Activated CD4-positive, alpha-beta T cell treated with anti-CD3 and anti-CD28 coated beads for 36 hours (primary cell): ENCODE results near the gene SPTBN4. TPM values are rescaled to one million over a fixed set of nuclear protein-coding genes. Genes with fewer than 3 reads are reported as not detected.

Source experiments
- ATAC-seq: fragments of 200-7000 bp; cut with Tn5 transposase; one replicate; pipeline ENCODE4 v1.10.0; 2021; ENCODE audit warnings: mild to moderate bottlenecking, moderate library complexity
- CTCF ChIA-PET: fragments of 350-600 bp; sonication (Branson Sonifier 250); formaldehyde crosslinking; loops from one replicate; lab custom pipeline; 2021; ENCODE audit warnings: antibody characterized with exemption; lab: Charles Lee
- POLR2A ChIA-PET: fragments of 350-600 bp; sonication (Branson Sonifier 250); formaldehyde crosslinking; loops from one replicate; lab custom pipeline; 2021; ENCODE audit warnings: antibody characterized with exemption, inconsistent platforms; lab: Charles Lee
- DNase-seq: peaks from one replicate; pipeline ENCODE4 v3.0.0-alpha.2; 2020
- H3K27ac Mint-ChIP-seq: one replicate; pipeline ENCODE4 v1.8.0; 2021; ENCODE audit warnings: mixed read lengths
- H3K27me3 Mint-ChIP-seq: one replicate; pipeline ENCODE4 v1.8.0; 2021; ENCODE audit warnings: mixed read lengths
- H3K36me3 Mint-ChIP-seq: one replicate; pipeline ENCODE4 v1.8.0; 2021; ENCODE audit warnings: low read depth, mixed read lengths
- H3K4me1 Mint-ChIP-seq: one replicate; pipeline ENCODE4 v1.8.0; 2021; ENCODE audit warnings: mixed read lengths
- H3K4me3 Mint-ChIP-seq: one replicate; pipeline ENCODE4 v1.8.0; 2021; ENCODE audit warnings: mild to moderate bottlenecking, moderate library complexity, mixed read lengths
- H3K9me3 Mint-ChIP-seq: one replicate; pipeline ENCODE4 v1.8.0; 2021; ENCODE audit warnings: low read depth, mixed read lengths
- intact Hi-C, 2 experiments: fragments of 100-400 bp; cut with DNase I in 1 of 2; cut with micrococcal nuclease in 1 of 2; formaldehyde crosslinking; loops; one replicate each; pipeline versions ENCODE4 v1.14.2 to v1.15.1; 2022 to 2024; cut with DNase I, micrococcal nuclease
- total RNA-seq, 2 experiments: library from RNA; stranded (reverse); gene quantifications; one replicate each; pipeline ENCODE4 v1.2.3, GENCODE V29; 2021

The SPTBN4 gene
- total RNA-seq, 2 experiments from 2014 or later = 2.4 to 2.5 TPM

- Mint-ChIP-seq H3K36me3 (peaks cover 10% of the 10 kb centered on the region), H3K9me3 (no peaks in the 10 kb centered on the region), H3K4me1 (peaks cover 16% of the 10 kb centered on the region), H3K4me3 (peak overlapping the region; percentile 96), H3K27me3 (no peaks in the 10 kb centered on the region), H3K27ac (peak overlapping the region; percentile 94)
- CTCF ChIA-PET = interaction anchor here (0.6 to 3.2 kb wide), 4 partner anchors 9 to 23 kb away, joined by 3 to 21 read pairs (median 6); partner anchors contain the start of genes BLVRB and SERTAD1
- intact Hi-C loops = loop anchor here in 1 of 2 experiments (2.0 to 10.0 kb wide), 6 partner anchors 276 to 1051 kb away; partner anchors contain the start of genes BCKDHA, COQ8B, DYRK1B and EXOSC5
- no peak for DNase-seq
- no peak for ATAC-seq
- POLR2A ChIA-PET = interaction anchor here (0.6 kb wide), 1 partner anchor 156 kb away, joined by 3 read pairs; no protein-coding TSS in a partner anchor
These were observed 25.0 kb upstream of the SPTBN4 start for GRCh38 chr19:40441719-40442253.

- no peaks in the 10 kb centered on the region for H3K27me3 Mint-ChIP-seq
- H3K9me3 Mint-ChIP-seq = no peaks in the 10 kb centered on the region
- intact Hi-C loops = loop anchor here (1.0 to 10.0 kb wide), 14 partner anchors 9 to 1052 kb away; partner anchors contain the start of genes AKT2 (in 1 of the 2), BCKDHA (in 1 of the 2), COQ8B (in 1 of the 2) and DYRK1B (in 1 of the 2)
- peaks cover 16% of the 10 kb centered on the region for H3K4me1 Mint-ChIP-seq
- no peak for ATAC-seq
- H3K36me3 Mint-ChIP-seq = peaks cover 10% of the 10 kb centered on the region
- CTCF ChIA-PET = interaction anchor here (0.9 to 3.2 kb wide), 8 partner anchors 9 to 39 kb away, joined by 3 to 21 read pairs (median 6); partner anchors contain the start of genes BLVRB and SERTAD1
- peak overlapping the region; percentile 94 for H3K27ac Mint-ChIP-seq
- DNase-seq = peak; percentile 38
- H3K4me3 Mint-ChIP-seq = peak overlapping the region; percentile 96
- POLR2A ChIA-PET = interaction anchor here (0.6 to 2.2 kb wide), 8 partner anchors 8 to 252 kb away, joined by 3 to 9 read pairs (median 4); partner anchors contain the start of genes BLVRB and SERTAD1
These were observed 24.3 kb upstream of the SPTBN4 start for GRCh38 chr19:40442328-40443130.

- peak; percentile 89 for ATAC-seq
- Mint-ChIP-seq H3K9me3 (no peaks in the 10 kb centered on the region), H3K27me3 (no peaks in the 10 kb centered on the region), H3K4me1 (peaks cover 16% of the 10 kb centered on the region), H3K36me3 (peaks cover 10% of the 10 kb centered on the region), H3K27ac (peak overlapping the region; percentile 96), H3K4me3 (peak overlapping the region; percentile 96)
- CTCF ChIA-PET = interaction anchor here (0.6 to 3.2 kb wide), 10 partner anchors 10 to 564 kb away, joined by 3 to 21 read pairs (median 4); partner anchors contain the start of genes BLVRB and SERTAD1
- intact Hi-C loops = loop anchor here (1.0 to 10.0 kb wide), 14 partner anchors 10 to 1053 kb away; partner anchors contain the start of genes AKT2 (in 1 of the 2), BCKDHA (in 1 of the 2), COQ8B (in 1 of the 2) and DYRK1B (in 1 of the 2)
- POLR2A ChIA-PET = interaction anchor here (0.7 to 2.2 kb wide), 8 partner anchors 9 to 253 kb away, joined by 3 to 9 read pairs (median 4); partner anchors contain the start of genes BLVRB and SERTAD1
- peak; percentile 100 for DNase-seq
These were observed 23.4 kb upstream of the SPTBN4 start for GRCh38 chr19:40443131-40443999.

GRCh38 chr19:40444000-40444824 lies 22.6 kb upstream of the SPTBN4 start, which contains the start of gene SERTAD3:
TSS of gene SERTAD3 (minus strand) at chr19:40444335. CDS start at chr19:40442080, 2,255 bp downstream.
- CTCF ChIA-PET = interaction anchor here (0.6 to 3.2 kb wide), 5 partner anchors 21 to 565 kb away, joined by 3 to 21 read pairs (median 5); partner anchors contain the start of gene BLVRB
- no peaks in the 10 kb centered on the region for H3K9me3 Mint-ChIP-seq
- H3K27ac Mint-ChIP-seq = peak within 1 kb of the TSS; percentile 96
- peaks cover 10% of the 10 kb centered on the region for H3K36me3 Mint-ChIP-seq
- peak within 1 kb of the TSS; percentile 96 for H3K4me3 Mint-ChIP-seq
- POLR2A ChIA-PET = interaction anchor here (2.2 kb wide), 1 partner anchor 10 kb away, joined by 8 read pairs; no protein-coding TSS in a partner anchor
- ATAC-seq (peak; percentile 70), DNase-seq (peak; percentile 98)
- H3K27me3 Mint-ChIP-seq = no peaks in the 10 kb centered on the region
- intact Hi-C loops = loop anchor here (1.0 to 10.0 kb wide), 25 partner anchors 11 to 1799 kb away; partner anchors contain the start of genes AKT2 (in 2 of the 2), BLVRB (in 2 of the 2), C19orf47 (in 2 of the 2) and PLD3 (in 2 of the 2)
- H3K4me1 Mint-ChIP-seq = peaks cover 16% of the 10 kb centered on the region

- ChIA-PET CTCF (interaction anchor here (0.7 kb wide), 1 partner anchor 20 kb away, joined by 5 read pairs; the partner anchor contains the start of gene BLVRB), POLR2A (no interaction called here)
- H3K4me1 Mint-ChIP-seq = peaks cover 16% of the 10 kb centered on the region
- peak overlapping the region; percentile 96 for H3K4me3 Mint-ChIP-seq
- intact Hi-C loops = loop anchor here (1.0 to 10.0 kb wide), 17 partner anchors 20 to 1798 kb away; partner anchors contain the start of genes BLVRB (in 2 of the 2), C19orf47 (in 2 of the 2), PLD3 (in 2 of the 2) and AKT2 (in 1 of the 2)
- ATAC-seq = no peak
- no peak for DNase-seq
- no peaks in the 10 kb centered on the region for H3K27me3 Mint-ChIP-seq
- H3K27ac Mint-ChIP-seq = peak overlapping the region; percentile 74
- no peaks in the 10 kb centered on the region for H3K9me3 Mint-ChIP-seq
- peaks cover 10% of the 10 kb centered on the region for H3K36me3 Mint-ChIP-seq
These were observed 21.9 kb upstream of the SPTBN4 start for GRCh38 chr19:40444825-40445312.

GRCh38 chr19:40445780-40446262 lies 21.0 kb upstream of the SPTBN4 start:
- CTCF ChIA-PET = no interaction called here
- H3K9me3 Mint-ChIP-seq = no peaks in the 10 kb centered on the region
- H3K4me3 Mint-ChIP-seq = peak overlapping the region; percentile 39

GRCh38 chr19:40446263-40446784 lies 20.5 kb upstream of the SPTBN4 start:
- POLR2A ChIA-PET = no interaction called here
- intact Hi-C loops = loop anchor here in 1 of 2 experiments (10.0 kb wide), 1 partner anchor 452 kb away; the partner anchor contains the start of gene ZNF546

More at GRCh38 chr19:40445780-40446262, 21.0 kb upstream of the SPTBN4 start:
- peaks cover 16% of the 10 kb centered on the region for H3K4me1 Mint-ChIP-seq
- intact Hi-C loops = loop anchor here in 1 of 2 experiments (2.0 to 10.0 kb wide), 2 partner anchors 451 to 1797 kb away; partner anchors contain the start of genes GSK3A and ZNF546
- ATAC-seq (no peak), DNase-seq (no peak)
- H3K27me3 Mint-ChIP-seq = no peaks in the 10 kb centered on the region
- peaks cover 10% of the 10 kb centered on the region for H3K36me3 Mint-ChIP-seq
- POLR2A ChIA-PET = no interaction called here
- H3K27ac Mint-ChIP-seq = no peak overlapping the region

GRCh38 chr19:40449506-40449905 lies 17.3 kb upstream of the SPTBN4 start:
- CTCF ChIA-PET = no interaction called here
- intact Hi-C loops = loop anchor here in 1 of 2 experiments (10.0 kb wide), 1 partner anchor 455 kb away; the partner anchor contains the start of gene ZNF546
- POLR2A ChIA-PET = no interaction called here
- ATAC-seq = no peak
- H3K27me3 Mint-ChIP-seq = no peaks in the 10 kb centered on the region
- DNase-seq = no peak
- peaks cover 6% of the 10 kb centered on the region for H3K4me1 Mint-ChIP-seq
- H3K4me3 Mint-ChIP-seq = no peak overlapping the region
- H3K27ac Mint-ChIP-seq = no peak overlapping the region
- no peaks in the 10 kb centered on the region for H3K9me3 Mint-ChIP-seq
- no peaks in the 10 kb centered on the region for H3K36me3 Mint-ChIP-seq

More at GRCh38 chr19:40446263-40446784, 20.5 kb upstream of the SPTBN4 start:
- Mint-ChIP-seq H3K4me3 (no peak overlapping the region), H3K9me3 (no peaks in the 10 kb centered on the region), H3K27me3 (no peaks in the 10 kb centered on the region), H3K4me1 (peaks cover 16% of the 10 kb centered on the region), H3K27ac (no peak overlapping the region), H3K36me3 (peaks cover 6% of the 10 kb centered on the region)
- ATAC-seq = no peak
- CTCF ChIA-PET = interaction anchor here (0.6 to 0.8 kb wide), 2 partner anchors 17 to 59 kb away, joined by 3 read pairs; no protein-coding TSS in a partner anchor
- no peak for DNase-seq
